Measurements from ENCODE around the gene MLANA.
"Not testable (repeated sequence)": the region's sequence is repeated elsewhere in the genome, so short reads cannot be mapped to it uniquely, and the experiment has no call there.

Gene MLANA

DNA sequence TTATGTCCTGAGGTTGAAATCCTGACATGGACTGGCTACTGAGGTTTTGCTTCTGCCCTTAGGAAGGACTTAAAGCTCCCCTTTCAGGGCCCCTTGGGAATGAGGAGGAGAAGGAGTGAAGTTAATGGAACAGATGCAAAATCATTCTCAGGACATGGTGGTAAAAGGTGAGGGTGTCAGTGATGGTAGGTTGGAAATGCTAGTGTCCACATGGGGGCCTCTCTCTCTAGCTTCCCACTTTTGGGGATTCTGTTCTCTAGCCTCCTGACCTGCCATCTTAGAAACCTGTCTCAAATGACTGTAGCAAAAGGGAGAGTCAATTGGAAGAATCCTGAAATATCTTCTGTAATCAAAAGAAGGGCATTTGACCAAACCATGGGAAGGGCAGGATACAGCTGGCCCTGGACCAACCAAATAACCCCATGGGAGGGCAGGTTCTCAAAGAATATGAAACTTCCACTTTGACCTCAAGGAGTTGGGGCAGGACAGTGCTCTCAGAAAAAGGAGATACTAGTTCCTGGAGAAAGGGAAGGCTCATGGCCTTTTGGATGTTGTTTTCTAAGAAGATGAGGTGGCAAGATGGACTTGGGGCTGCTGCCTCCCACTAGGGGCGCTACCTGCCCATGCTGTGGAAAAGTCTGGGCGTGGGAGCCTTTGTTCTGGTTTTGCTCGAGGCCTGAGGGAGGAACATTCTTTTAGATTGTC is 21.2 kb upstream of the MLANA start:
- no peak for DNase-seq (ENCODE audit: low read depth in 2 of 2)

DNA sequence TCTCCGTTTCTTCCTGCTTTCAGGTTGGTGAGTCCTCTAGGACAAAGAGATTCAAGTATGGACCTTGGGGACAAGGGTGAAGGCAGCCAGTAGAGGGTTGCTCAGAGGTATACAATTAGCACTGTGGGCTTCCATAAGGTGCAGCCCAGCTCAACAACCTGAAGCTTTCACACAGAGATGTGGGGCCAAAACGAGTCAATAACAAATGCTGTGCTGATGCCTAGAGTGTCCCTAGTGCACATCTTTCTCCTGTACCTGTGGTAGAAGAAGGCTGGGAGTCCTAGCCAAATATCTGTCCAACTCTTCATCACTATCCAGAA is 20.7 kb upstream of the MLANA start:
- no peak for DNase-seq (ENCODE audit: low read depth in 2 of 2)

DNA sequence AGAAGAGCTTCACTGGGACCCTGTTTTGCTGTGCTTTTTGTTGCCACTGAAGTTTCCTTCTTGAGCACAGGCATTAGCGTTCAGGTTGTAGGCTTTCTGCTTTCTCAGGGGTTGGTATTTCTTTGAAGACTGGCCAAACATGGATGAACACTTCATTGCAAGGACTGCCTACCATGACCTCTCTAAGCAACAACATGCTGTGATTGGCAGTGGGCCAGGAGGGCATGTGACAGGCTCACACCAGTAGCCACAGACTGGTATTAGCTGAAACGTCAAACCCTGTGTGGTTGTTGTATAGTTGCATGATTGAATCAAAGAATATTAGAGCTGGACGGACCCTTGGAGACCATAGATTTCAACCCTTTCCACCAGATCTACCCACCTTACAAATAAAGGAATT is 20.0 kb upstream of the MLANA start:
- DNase-seq (ENCODE audit: low read depth in 2 of 2), result no peak

DNA sequence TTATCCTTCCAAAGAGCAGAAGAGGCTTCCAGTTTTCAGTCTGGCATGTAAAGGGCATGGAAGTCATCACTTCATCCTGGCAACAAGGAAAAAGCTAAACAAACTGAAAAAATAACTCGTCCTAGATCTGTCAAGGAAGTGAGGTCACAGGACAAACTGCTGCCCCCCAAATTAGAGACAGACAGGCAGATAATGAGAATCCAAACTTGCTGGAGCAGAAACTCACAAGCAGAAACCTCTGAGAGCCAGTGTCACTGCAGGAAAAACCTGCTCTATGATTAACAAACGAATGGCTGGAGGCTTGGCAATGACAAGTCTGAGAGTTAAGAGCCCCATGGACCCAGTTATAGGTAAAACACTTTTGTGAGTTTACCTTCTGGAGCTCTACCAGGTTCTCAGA is 18.9 kb upstream of the MLANA start:
- no peak for DNase-seq (ENCODE audit: low read depth in 2 of 2)

DNA sequence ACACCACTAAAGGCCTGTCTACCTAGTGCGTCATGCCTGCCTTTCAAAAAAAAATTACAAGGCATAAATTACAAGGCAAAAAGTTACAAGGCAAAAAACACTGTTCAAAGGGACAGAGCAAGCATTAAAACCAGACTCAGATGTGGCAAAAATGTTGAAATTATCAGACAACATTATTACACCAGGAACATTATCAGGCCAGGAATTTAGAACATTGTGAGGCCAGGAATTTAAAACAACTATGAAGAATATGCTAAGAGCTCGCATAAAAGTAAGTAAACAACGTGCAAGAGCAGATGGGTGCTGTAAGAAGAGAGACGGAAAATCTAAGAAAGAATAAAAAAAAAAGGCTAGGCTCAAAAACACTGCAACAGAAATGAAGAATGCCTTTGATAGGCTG is 18.2 kb upstream of the MLANA start:
- no peak for DNase-seq (ENCODE audit: low read depth in 2 of 2)

DNA sequence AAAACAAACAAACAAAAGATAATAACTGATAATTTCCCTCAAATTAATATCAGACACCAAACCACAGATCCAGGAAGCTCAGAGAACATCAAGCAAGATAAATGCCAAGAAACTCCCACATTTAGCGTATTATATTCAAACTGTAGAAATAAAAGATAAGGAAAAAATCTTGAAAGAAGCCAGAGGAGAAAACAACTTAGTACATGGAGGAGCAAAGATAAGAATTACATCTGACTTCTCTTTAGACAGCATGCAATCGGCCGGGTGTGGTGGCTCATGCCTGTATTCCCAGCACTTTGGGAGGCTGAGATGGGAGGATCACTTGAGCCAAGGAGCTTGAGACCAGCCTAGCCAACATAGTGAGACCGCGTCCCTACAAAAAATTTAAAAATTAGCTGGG is 17.2 kb upstream of the MLANA start:
- DNase-seq (ENCODE audit: low read depth in 2 of 2), result no peak

DNA sequence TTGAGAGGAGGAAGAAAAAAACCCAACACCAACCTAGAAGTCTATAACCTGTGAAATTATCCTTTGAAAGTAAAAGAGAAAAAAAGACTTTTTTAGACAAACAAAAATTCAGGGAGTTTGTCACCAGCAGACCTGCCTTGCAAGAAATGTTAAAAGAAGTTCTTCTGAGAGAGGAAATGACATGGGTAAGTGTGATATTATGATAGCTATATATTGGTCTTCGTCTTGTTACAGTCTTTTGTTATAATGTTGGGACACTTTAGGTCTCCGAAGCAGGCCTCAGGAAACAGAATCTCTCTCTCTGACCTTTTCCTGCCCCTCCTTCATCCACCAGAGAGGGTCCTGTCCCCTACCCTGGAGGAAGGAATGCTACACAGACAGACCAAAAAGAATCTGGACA is 16.6 kb upstream of the MLANA start:
- DNase-seq (ENCODE audit: low read depth in 2 of 2), result no peak

DNA sequence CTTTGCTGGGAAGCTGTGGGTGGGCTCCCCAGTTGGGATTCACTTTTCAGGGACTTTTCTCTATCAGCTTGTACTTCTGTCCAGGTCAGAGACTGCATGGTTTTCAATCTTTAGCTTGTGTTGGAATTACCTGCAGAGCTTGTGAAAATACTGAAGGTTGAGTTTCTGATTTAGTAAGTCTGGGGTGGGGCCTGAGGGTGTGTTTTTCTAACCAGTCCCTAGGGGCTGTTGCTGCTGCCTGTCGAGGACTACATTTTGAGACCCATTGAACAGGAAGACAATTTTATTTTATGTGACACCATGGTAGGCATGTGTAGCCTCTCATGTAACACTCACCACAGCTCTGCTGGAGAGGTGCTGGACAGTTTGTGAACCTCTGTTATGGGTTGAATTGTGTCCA is 14.7 kb upstream of the MLANA start:
- DNase-seq (ENCODE audit: low read depth in 2 of 2), result no peak

DNA sequence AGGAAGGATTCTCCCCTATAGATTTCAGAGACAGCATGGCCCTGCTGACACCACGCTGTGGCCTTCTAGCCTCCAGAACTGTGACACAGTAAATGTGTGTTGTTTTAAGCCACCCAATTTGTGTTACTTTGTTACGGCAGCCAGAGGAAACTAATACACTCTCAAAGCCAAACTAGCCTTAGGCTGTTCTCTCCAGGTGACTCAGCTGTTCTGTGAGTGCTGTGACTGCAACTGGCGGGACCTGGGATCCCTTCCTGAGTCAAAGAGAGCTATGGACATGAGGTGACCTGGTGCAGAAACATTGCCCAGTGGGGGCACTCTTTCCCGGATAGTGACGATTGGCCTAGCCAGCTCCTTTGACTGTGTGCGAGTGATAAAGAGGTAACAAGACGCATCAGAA is 14.0 kb upstream of the MLANA start:
- no peak for DNase-seq (ENCODE audit: low read depth in 2 of 2)

DNA sequence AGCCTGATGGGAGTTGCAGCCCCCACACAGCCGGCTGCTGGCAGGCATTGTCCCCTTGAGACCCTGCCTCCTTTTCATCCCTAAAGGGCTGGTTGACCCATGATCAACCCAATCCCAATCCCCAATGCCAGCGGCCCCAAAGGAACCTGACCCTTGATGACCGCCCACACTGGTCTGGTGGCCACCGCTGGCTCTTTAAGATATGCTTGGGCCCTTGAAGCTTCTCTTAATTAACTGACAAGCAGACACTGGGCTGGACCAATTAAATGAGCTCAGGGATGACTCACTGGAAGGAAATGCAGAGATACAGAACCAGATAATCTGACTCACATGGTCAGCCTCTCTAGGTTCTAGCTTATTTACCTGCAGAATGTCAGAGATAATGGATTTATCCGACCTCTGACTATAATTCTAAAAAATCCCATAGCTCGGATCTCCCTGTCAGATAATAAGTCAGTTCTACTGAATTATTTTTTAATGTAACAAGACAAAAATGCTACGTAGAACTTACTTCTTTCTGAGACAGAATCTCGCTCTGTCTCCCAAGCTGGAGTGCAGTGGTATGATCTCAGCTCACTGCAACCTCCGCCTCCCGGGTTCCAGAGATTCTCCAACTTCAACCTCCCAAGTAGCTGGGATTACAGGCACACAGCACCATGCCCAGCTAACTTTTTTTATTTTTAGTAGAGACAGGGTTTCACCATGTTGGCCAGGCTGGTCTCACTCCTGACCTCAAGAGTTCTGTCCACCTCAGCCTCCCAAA is 11.1 kb upstream of the MLANA start:
- no peak for DNase-seq (ENCODE audit: low read depth in 2 of 2)

DNA sequence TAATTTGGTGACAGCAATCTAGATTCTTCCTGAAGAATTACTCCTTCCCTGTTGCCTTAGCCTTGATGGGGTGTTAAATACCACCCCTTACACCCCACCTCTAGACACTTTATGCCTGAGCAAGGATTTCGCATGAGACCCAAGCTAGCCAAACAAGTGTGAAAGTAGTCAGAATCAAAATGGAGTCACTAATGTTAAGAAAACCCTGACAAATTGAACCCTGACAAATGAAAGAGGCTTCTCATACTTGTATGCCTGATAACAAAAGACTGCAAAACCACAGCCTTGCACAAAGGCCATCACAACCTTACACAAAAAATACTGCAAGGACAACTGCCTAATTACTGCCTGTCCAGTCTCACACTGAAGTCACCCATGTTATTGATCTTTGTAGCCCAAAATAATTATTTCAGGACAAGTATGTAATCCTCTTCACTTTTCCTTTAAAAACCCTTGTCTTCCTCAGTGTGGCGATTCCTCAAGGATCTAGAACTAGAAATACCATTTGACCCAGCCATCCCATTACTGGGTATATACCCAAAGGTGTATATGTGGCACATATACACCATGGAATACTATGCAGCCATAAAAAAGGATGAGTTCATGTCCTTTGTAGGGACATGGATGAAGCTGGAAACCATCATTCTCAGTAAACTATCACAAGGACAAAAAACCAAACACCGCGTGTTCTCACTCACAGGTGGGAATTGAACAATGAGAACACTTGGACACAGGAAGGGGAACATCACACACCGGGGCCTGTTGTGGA is 8.3 kb upstream of the MLANA start:
- not testable (repeated sequence) for DNase-seq (ENCODE audit: low read depth in 2 of 2)

DNA sequence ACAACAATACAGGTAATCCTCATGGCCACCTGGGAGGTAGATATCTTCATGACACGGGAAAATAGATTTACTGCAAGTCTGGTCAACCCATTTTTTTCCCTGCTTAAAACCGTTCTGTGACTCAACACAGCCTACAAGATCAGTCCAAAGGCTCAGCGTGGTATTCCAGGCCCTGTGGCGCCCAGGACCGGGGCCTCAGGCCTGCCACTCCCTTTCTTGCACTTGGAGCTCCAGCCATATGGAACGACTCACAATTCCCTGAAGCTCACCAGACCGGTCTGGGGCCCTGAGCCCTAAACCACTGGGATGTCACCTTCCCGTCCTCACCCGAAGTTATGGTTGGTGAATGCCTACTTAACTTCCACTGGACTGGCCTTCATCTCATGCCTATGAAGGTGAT is 6.5 kb upstream of the MLANA start:
- no peak for DNase-seq (ENCODE audit: low read depth in 2 of 2)

DNA sequence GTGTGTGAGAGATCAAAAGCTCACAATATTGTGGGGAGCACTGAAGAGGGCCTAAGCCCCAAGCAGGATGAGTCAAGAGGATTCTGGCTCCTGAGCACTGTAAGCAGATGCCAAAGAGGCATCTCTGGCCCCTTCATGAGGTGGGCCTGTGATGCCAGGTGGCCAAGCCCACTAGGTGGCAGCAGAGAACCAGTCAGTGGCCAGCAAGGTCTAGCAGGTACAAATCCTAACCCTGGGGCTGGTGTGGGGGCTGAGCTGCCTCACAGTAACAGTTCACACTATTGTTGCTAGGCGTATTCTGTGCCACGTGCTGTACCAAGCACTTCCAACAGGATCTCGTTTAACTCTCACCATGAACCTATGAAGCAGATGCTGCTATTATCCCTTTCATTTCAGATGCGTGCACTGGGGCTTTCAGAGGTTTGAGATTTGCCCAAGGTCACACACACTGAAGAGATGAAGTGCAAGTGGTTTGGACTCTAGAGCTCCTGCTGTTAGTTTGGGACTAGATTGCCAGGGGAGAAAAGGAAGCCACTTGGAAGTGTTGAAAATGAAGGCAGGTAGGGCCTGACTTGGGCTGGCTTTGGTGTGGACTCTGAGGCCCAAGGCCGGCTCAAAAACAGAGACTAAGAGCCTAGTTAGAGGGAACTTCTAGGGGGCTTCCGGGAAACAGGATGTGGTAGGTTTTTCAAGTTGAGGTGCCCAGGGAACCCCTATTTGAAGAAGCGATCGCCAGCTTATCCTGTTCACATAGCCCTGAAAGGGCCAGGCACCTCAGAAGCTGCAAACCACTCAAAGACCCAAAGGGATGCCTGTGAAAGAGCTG is 4.4 kb upstream of the MLANA start:
- DNase-seq (ENCODE audit: low read depth in 2 of 2), result peak; percentile 53 to 75

DNA sequence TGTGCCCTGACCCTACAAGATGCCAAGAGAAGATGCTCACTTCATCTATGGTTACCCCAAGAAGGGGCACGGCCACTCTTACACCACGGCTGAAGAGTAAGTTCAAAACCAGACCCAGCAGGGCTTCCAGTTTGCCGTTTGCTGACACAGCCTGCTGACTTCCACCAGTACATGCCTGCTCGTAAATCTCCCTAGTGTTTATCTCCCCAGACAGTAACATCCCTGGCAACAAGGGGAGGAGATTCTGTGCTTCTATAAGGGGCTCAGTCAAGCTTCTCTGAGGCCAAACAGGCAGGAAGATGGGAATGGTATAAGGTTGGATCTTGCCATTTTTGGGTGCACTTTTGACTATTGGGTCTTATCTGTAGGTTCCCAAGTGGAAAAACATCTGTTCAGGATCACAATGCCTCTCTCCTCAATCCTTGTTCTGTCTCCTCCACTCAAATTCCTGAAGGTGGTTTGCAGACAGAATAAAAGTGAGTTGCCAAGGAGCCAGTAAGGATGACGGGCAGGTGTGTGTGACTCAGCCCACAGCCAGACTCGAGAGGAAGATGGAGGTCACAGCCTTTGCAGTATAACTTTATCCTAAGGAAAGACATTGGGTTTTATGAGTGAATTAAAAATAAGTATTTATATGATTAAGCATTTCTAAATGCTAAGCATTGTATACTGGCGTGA is 1.9 kb downstream of the MLANA start:
- no peak for DNase-seq (ENCODE audit: low read depth in 2 of 2)

DNA sequence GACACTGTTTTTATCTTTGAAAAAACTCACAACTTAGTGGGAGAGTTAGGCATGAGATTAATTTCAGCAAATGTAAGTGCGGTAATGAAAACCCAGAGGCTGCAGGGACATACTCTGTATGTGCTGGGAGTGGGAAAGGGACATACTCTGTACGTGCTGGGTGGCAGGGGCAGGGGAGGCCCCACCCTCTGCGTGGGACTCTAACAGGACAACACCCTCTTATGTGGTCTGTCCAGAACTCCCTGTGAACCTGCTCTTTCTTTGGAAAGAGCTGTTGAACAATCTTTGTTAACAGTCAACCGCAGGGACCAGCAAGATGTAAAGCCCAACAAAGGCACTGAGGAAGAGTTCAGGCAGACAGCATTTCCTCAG is 2.4 kb downstream of the MLANA start:
- DNase-seq (ENCODE audit: low read depth in 2 of 2), result no peak

DNA sequence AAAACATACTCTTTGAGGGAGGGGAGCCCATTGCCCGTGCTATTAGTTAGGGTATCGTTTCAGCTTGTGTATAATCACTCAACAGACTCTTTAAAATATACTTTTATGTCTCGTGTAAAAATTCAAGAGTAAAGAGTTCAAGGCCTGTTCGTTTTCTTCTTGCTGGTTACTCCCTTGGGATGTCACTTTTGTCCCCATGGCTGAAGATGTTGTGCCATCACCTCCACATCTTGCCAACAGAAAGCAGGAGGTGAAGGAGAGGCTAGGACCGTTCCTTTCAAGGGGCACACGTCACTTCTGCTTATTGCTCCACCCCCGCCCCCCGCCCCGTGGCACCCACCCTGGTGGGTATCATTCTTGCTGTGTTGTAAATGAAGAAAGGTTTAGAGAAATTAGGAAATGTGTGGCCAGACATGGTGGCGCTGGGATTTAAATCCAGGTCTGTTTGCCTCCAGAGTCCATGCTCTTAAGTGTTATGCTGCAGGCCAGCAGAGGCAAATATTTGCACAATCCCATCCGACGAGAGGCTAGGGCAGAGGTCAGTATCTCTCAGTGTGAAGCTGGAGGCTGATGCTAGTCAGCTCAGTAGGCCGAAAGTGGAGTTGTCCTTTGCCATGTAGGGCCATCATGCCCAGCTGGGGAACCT is 3.0 kb downstream of the MLANA start:
- DNase-seq (ENCODE audit: low read depth in 2 of 2), result no peak

DNA sequence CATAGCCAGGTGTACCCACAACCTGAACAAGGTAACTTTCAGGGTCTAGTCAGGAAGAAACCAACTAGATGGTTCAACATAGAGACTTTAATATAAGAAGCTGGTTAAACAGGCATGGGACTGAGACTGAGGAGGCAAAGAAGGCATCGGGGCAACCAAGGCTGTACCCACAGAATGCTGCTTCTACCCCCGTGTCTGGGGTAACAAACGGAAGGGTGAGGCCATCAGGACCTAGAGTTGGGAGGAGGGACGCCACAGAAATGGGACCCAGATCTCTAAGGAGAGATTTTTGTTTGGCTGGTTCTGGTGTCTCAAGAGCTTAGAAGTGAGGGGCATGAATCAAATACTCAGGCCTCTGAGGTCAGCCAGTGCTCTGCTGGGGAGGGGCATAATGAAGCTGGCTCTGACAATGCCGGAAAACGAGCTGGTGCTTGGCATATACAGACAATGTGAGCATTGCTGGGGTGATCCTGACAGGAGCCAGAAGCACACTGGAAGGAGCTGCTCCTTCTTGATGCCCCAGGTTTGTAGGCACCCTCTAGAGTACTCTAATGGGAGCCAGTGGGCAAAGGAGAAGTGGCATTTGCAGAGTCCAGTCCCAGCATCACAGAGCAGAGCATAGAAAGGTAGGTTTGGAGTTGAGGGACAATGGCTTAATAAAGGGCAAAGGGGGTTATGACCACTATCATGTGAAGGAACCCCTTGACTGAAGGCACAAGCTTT is 3.7 kb downstream of the MLANA start:
- no peak for DNase-seq (ENCODE audit: low read depth in 2 of 2)

DNA sequence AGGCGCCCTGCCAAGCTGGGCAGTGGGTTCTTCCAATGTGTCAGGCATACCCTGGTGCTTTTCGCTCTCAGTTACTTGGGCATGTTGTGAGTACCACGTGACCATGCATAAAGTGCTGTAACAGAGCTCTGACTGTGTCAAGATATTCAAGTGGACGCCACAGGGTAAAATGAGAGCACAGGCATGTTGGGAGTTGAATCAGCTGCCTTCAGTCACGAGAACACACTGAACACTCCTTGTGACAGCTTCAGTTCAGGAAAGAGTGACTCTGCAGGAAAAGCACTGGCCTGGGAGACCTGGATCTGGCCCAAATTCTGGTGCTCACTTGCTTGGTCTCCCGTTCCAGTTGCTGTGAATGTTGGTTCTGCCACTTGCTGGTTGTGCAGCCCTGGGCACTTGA is 5.1 kb downstream of the MLANA start:
- no peak for DNase-seq (ENCODE audit: low read depth in 2 of 2)

DNA sequence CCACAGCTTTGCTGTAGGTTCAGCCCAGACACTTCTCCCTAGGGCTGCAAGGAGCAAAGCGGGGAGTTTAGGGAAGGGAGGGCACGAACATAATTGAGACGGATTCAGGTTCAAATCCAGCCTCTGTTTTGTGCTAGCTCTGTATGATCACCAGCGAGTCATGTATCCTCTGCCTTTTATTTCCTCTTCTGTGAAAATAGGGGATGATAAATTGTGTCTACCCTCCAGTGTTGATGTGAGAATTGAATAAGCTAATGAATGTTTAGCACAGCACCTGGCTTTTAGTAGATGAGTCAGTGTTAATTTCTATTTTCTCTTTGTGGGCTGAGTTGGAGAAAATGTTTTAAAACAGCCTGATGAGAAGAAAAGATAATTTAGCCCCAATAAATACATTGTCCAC is 6.2 kb downstream of the MLANA start:
- no peak for DNase-seq (ENCODE audit: low read depth in 2 of 2)

DNA sequence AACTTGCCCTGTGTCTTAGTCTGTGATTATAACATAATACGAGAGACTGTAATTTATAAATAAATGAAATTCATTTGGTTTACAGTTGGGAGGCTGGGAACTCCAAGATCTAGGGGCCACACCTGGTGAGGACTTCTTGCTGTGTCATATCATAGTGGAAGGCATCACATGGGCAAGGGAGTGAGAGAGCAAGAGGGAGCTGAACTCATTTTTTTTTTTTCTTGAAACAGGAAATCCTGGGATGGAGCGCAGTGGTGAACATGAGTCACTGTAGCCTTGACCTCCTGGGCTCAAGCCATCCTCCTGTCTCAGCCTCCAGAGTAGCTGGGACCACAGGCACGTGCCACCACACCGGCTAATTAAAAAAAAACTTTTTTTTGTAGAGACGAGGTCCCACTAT is 7.2 kb downstream of the MLANA start:
- DNase-seq (ENCODE audit: low read depth in 2 of 2), result no peak

DNA sequence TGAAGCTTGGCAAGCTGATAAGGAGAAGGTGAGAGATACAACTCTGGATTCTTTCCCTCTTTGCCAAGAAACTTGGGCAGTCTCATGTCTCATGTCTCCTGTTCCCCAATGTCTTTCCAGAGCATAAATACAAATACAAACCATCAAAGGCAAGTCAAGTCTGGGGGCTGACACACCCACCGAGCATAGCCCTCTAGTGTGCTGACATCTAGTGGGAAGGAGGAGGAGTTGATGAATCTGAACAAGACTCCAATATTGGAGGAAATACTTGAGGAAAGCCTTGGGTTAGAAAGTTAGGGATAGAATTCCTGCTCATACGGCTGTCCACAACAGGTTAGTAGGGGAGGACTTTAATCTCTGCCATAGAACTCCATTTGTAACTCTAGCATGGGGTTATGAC is 8.6 kb downstream of the MLANA start:
- DNase-seq (ENCODE audit: low read depth in 2 of 2), result no peak

Data from stimulated activated CD4-positive, alpha-beta T cell treated with anti-CD3 and anti-CD28 coated beads, Interleukin-1b, Interleukin-23, amount 100 ng/mL, for 1 hour (primary cell).